ENCODE measurements around the gene SYNJ2.

Gene SYNJ2

DNA sequence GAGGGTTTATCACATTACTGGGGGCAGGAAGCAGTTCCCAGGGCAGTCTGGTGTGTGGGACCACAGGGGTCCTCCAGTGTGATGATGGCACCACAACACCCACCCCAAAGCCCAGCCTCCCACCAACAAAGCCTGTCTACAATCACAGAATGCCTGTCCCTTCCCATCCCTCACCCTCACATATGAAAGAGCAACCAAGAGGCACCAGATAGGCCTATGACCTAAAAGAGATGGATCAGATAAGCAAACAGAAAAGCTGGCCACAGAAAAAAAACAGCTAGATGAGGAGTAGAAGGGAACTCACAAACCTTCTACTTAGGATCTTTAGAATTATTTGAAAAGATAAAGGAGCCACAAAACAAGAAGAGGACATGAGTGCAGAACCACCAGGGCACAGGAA is 132.1 kb downstream of the SYNJ2 start:
- TF ChIP-seq RAD21 (IDR thresholded peaks at IDR 0.05; ENCODE audit: low read depth), result no peak
- TF ChIP-seq, protein P1, sequence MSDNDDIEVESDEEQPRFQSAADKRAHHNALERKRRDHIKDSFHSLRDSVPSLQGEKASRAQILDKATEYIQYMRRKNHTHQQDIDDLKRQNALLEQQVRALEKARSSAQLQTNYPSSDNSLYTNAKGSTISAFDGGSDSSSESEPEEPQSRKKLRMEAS (IDR thresholded peaks at IDR 0.05), result no peak
- TF ChIP-seq EP300 (IDR thresholded peaks at IDR 0.05; ENCODE audit: borderline replicate concordance), result no peak
- TF ChIP-seq NFIC (IDR thresholded peaks at IDR 0.05), result no peak

- no peak for TF ChIP-seq FOXM1 (IDR thresholded peaks at IDR 0.05; ENCODE audit: borderline replicate concordance, low read depth)
- TF ChIP-seq USF1 (IDR thresholded peaks at IDR 0.05), result no peak
- TF ChIP-seq TEAD4 (IDR thresholded peaks at IDR 0.05), result no peak
- TF ChIP-seq CEBPB (IDR thresholded peaks at IDR 0.05), result no peak
- TF ChIP-seq TCF12 (IDR thresholded peaks at IDR 0.05; ENCODE audit: low read depth), result no peak
- no peak for TF ChIP-seq RAD21 (IDR thresholded peaks at IDR 0.05; ENCODE audit: low read depth)
- TF ChIP-seq NFIC (IDR thresholded peaks at IDR 0.05), result no peak
- TF ChIP-seq, protein P1 (IDR thresholded peaks at IDR 0.05), result no peak
- TF ChIP-seq EP300 (IDR thresholded peaks at IDR 0.05; ENCODE audit: borderline replicate concordance), result no peak
- TF ChIP-seq ZBTB7A (IDR thresholded peaks at IDR 0.05; ENCODE audit: low read depth), result no peak
Measured at GRCh38 chr6:158115102-158115501, 133.4 kb downstream of the SYNJ2 start.

- TF ChIP-seq TEAD4 (IDR thresholded peaks at IDR 0.05), result no peak
- TF ChIP-seq, protein P2, sequence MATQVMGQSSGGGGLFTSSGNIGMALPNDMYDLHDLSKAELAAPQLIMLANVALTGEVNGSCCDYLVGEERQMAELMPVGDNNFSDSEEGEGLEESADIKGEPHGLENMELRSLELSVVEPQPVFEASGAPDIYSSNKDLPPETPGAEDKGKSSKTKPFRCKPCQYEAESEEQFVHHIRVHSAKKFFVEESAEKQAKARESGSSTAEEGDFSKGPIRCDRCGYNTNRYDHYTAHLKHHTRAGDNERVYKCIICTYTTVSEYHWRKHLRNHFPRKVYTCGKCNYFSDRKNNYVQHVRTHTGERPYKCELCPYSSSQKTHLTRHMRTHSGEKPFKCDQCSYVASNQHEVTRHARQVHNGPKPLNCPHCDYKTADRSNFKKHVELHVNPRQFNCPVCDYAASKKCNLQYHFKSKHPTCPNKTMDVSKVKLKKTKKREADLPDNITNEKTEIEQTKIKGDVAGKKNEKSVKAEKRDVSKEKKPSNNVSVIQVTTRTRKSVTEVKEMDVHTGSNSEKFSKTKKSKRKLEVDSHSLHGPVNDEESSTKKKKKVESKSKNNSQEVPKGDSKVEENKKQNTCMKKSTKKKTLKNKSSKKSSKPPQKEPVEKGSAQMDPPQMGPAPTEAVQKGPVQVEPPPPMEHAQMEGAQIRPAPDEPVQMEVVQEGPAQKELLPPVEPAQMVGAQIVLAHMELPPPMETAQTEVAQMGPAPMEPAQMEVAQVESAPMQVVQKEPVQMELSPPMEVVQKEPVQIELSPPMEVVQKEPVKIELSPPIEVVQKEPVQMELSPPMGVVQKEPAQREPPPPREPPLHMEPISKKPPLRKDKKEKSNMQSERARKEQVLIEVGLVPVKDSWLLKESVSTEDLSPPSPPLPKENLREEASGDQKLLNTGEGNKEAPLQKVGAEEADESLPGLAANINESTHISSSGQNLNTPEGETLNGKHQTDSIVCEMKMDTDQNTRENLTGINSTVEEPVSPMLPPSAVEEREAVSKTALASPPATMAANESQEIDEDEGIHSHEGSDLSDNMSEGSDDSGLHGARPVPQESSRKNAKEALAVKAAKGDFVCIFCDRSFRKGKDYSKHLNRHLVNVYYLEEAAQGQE (IDR thresholded peaks at IDR 0.05; ENCODE audit: low read depth), result no peak
- no peak for TF ChIP-seq YY1 (IDR thresholded peaks at IDR 0.05; ENCODE audit: low read depth)
- no peak for TF ChIP-seq NFIC (IDR thresholded peaks at IDR 0.05)
- TF ChIP-seq RAD21 (IDR thresholded peaks at IDR 0.05; ENCODE audit: low read depth), result no peak
- TF ChIP-seq FOXM1 (IDR thresholded peaks at IDR 0.05; ENCODE audit: borderline replicate concordance, low read depth), result no peak
- no peak for TF ChIP-seq EP300 (IDR thresholded peaks at IDR 0.05; ENCODE audit: borderline replicate concordance)
- TF ChIP-seq USF1 (IDR thresholded peaks at IDR 0.05), result no peak
Measured at GRCh38 chr6:158115508-158115907, 133.8 kb downstream of the SYNJ2 start.

- TF ChIP-seq ZBTB7A (IDR thresholded peaks at IDR 0.05; ENCODE audit: low read depth), result no peak
- no peak for TF ChIP-seq RAD21 (IDR thresholded peaks at IDR 0.05; ENCODE audit: low read depth)
- TF ChIP-seq FOXM1 (IDR thresholded peaks at IDR 0.05; ENCODE audit: borderline replicate concordance, low read depth), result no peak
- TF ChIP-seq EGR1 (IDR thresholded peaks at IDR 0.05), result no peak
- no peak for TF ChIP-seq EP300 (IDR thresholded peaks at IDR 0.05; ENCODE audit: borderline replicate concordance)
- no peak for TF ChIP-seq TCF12 (IDR thresholded peaks at IDR 0.05; ENCODE audit: low read depth)
- TF ChIP-seq USF1 (IDR thresholded peaks at IDR 0.05), result no peak
- TF ChIP-seq, protein P1 (IDR thresholded peaks at IDR 0.05), result no peak
- TF ChIP-seq, protein P2 (IDR thresholded peaks at IDR 0.05; ENCODE audit: low read depth), result no peak
- no peak for TF ChIP-seq YY1 (IDR thresholded peaks at IDR 0.05; ENCODE audit: low read depth)
- no peak for TF ChIP-seq NFIC (IDR thresholded peaks at IDR 0.05)
- TF ChIP-seq CREB1 (IDR thresholded peaks at IDR 0.05; ENCODE audit: low read depth), result no peak
- no peak for TF ChIP-seq TAF1 (IDR thresholded peaks at IDR 0.05; ENCODE audit: low read depth)
- no peak for TF ChIP-seq CEBPB (IDR thresholded peaks at IDR 0.05)
- TF ChIP-seq TEAD4 (IDR thresholded peaks at IDR 0.05), result no peak
Measured at GRCh38 chr6:158118886-158119285, 137.2 kb downstream of the SYNJ2 start.

DNA sequence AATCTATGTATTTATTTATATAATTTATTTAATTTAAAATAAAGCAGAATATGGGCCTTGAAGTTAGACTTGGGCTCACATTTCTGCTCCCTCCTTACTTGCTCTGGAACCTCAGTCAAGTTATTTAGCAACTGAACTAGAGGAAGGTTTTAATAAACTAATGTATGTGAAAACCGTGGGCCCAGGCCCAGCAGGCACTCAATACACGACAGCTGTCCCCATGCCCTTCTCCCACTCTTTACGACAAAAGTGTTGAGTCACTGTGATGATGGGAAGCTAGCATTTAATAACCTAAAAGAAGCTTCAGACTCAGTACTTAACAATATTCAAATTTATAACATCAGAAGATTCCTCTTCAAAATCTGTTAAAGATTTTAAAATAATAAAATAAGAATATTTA is 139.7 kb downstream of the SYNJ2 start:
- TF ChIP-seq EP300 (IDR thresholded peaks at IDR 0.05; ENCODE audit: borderline replicate concordance), result no peak
- no peak for TF ChIP-seq TAF1 (IDR thresholded peaks at IDR 0.05; ENCODE audit: low read depth)
- no peak for TF ChIP-seq CREB1 (IDR thresholded peaks at IDR 0.05; ENCODE audit: low read depth)
- TF ChIP-seq FOXM1 (IDR thresholded peaks at IDR 0.05; ENCODE audit: borderline replicate concordance, low read depth), result no peak
- TF ChIP-seq, protein P1 (IDR thresholded peaks at IDR 0.05), result no peak
- no peak for TF ChIP-seq YY1 (IDR thresholded peaks at IDR 0.05; ENCODE audit: low read depth)
- TF ChIP-seq CEBPB (IDR thresholded peaks at IDR 0.05), result no peak
- TF ChIP-seq EGR1 (IDR thresholded peaks at IDR 0.05), result no peak
- TF ChIP-seq TEAD4 (IDR thresholded peaks at IDR 0.05), result no peak
- no peak for TF ChIP-seq USF1 (IDR thresholded peaks at IDR 0.05)
- no peak for TF ChIP-seq NFIC (IDR thresholded peaks at IDR 0.05)
- TF ChIP-seq RAD21 (IDR thresholded peaks at IDR 0.05; ENCODE audit: low read depth), result no peak
- TF ChIP-seq TCF12 (IDR thresholded peaks at IDR 0.05; ENCODE audit: low read depth), result no peak
- TF ChIP-seq, protein P2 (IDR thresholded peaks at IDR 0.05; ENCODE audit: low read depth), result no peak
- no peak for TF ChIP-seq ZBTB7A (IDR thresholded peaks at IDR 0.05; ENCODE audit: low read depth)

Data from Ishikawa (cell line).